Renal cortical epithelial cell (primary cell): ENCODE results near the gene ZNF385D. TPM values are rescaled to one million over a fixed set of nuclear protein-coding genes. Genes with fewer than 3 reads are reported as not detected.
A peak's percentile ranks its signal among the peaks of the same experiment; 100 is the strongest.
"Not testable (repeated sequence)": the region's sequence is repeated elsewhere in the genome, so short reads cannot be mapped to it uniquely, and the experiment has no call there.

Experiments
- DNase-seq: peaks from one replicate; pipeline ENCODE4 v3.0.0-alpha.2; 2011; ENCODE audit warnings: low read depth
- total RNA-seq: library from RNA; depleted of rRNA; stranded (reverse); fragments of >200 nt; gene quantifications from 2 replicates; pipeline ENCODE4 v1.2.3, GENCODE V29; 2014

ZNF385D gene
- total RNA-seq, 1 donor from 2014 or later = 1.0 TPM

DNA sequence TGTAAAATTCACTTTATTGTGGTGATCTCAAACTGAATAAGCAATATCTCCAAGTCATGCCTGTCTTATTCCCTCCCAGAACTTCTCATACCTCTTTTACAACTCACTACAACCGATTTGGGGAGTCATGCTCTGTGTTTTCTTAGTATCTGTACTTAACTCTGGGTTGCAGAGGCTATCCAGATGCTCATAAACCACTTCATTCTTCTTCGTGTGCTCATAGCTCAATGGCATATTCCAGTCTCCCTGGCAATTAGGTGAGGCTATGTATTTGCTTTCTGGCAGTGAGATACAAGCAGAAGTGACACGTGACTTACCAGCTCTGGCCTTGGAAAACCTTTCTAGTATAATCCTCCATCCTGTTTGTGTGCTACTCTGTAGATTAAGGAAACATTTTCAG is 360.9 kb downstream of the ZNF385D start:
- peak; percentile 75 for DNase-seq

DNA sequence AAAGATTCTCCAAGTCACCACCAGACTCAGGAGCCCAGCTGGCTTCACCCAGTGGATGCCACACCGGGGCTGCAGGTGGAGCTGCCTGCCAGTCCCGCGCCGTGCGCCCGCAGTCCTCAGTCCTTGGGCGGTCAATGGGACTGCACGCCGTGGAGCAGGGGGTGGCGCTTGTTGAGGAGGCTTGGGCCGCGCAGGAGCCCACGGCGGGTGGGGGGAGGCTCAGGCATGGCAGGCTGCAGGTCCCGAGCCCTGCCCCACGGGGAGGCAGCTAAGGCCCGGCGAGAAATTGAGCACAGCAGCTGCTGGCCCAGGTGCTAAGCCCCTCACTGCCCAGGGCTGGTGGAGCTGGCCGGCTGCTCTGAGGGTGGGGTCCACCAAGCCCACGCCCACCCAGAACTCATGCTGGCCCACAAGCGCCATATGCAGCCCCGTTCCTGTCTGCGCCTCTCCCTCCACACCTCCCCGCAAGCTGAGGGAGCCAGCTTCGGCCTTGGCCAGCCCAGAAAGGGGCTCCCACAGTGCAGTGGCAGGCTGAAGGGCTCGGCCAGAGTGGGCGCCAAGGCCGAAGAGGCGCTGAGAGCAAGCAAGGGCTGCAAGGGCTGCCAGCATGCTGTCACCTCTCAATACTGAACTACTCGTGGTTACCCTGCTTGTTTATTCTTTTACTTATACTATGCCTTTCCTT is 363.7 kb downstream of the ZNF385D start:
- not testable (repeated sequence) for DNase-seq

DNA sequence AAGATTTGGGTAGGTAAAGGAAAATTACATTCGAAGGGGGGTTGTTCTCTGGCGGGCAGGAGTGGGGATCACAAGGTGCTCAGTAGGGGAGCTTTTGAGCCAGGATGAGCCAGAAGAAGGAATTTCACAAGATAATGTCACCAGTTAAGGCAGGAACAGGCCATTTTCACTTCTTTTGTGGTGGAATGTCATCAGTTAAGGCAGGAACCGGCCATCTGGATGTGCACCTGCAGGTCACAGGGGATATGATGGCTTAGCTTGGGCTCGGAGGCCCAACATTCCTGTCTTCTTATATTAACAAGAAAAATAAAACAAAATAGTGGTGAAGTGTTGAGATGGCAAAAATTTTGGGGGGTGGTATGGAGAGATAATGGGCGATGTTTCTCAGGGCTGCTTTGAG is 373.0 kb downstream of the ZNF385D start:
- DNase-seq = not testable (repeated sequence)

DNA sequence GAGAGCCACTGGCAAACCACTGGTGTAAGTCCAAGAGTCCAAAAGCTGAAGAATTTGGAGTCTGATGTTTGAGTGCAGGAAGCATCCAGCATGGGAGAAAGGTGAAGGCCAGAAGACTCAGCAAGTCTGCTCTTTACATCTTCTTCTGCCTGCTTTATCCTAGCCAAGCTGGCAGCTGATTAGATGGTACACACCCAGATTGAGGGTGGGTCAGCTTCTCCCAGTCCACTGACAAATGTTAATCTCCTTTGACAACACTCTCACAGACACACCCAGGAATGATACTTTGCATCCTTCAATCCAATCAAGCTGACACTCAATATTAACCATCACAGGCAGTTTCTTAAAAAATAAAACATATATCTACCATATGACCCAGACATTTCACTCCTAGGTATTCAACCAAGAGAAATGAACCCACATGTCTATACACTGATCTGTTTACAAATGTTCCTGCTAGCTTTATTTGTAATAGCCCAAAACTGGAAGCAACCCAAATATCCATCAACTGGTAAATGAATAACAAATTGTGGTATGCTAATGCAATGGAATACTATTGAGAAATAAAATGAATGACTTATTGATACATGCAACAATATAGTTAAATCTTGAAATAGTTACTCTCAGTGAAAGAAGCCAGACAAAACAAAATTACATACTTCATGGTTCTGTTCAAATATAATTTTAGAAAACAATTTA is 373.8 kb downstream of the ZNF385D start:
- DNase-seq = peak; percentile 85

DNA sequence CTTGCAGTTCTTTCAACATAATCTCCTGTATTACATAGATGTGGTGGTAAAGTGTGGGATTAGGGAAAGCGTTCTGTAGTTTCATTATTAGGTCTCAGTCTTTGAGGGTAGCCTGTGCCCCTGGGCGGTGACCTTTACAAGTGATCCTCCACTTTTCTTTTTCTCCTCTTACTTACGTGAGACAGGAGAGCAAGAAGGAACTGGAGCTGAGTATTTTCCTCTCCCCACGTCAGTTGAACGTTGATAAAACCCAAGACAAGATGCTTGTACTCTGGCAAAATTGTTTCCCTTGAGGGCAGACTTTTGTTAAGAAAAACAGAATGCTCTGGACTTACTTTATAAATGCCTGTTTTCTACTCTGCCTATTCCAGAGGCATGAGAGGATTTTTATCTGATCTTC is 378.7 kb downstream of the ZNF385D start:
- no peak for DNase-seq
